Measurements from ENCODE around the gene PTMS.

Gene PTMS

GRCh38 chr12:6787309-6787708 is 21.1 kb downstream of the PTMS start:
- DNase-seq (ENCODE audit: low spot score): no peak
- no peak for FAIRE-seq

GRCh38 chr12:6788972-6789924 is 23.1 kb downstream of the PTMS start, which contains the start of gene CD4:
CD4 (plus strand) TSS chr12:6789528; CDS start chr12:6800139, 10,611 bp downstream.
- DNase-seq (ENCODE audit: low spot score) (no peak), FAIRE-seq (no peak)

- no peak for DNase-seq (ENCODE audit: low spot score)
- no peak for FAIRE-seq
Observed at GRCh38 chr12:6790496-6791150, 24.5 kb downstream of the PTMS start.

DNA sequence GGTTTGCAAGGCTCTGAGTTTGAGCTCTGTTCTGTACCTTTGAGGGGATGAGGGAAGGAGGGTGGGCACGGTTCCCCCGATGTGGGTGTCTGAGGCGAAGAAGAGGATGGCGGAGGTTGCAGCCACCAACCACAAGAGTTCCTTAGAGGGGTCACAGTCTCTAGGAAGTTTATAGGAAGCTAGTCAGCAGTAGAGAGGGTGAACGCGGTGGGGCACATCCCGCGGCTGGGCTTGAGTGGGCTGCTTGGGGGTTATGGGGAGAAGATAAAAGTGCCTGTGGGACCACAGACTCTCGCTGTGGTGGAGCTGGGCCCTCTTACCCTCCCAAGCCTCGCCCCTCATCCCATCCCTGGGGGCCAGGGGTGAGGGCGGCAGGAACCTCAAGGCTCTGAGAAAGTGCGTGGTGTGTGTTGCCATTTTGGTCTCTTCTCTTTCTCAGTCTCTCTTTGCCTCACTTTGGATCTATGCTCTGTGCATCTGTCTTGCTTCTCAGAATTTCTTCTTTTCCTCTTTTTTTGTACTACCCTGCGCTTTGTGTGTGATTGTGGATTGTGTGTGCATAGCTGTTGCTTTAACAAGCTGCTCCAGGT is 25.9 kb downstream of the PTMS start:
- FAIRE-seq: no peak
- no peak for DNase-seq (ENCODE audit: low spot score)

GRCh38 chr12:6792522-6793201 is 26.5 kb downstream of the PTMS start:
- FAIRE-seq: peak; percentile 50

GRCh38 chr12:6795088-6795487 is 28.9 kb downstream of the PTMS start:
- no peak for DNase-seq (ENCODE audit: low spot score)

More at GRCh38 chr12:6792522-6793201, 26.5 kb downstream of the PTMS start:
- no peak for DNase-seq (ENCODE audit: low spot score)

DNA sequence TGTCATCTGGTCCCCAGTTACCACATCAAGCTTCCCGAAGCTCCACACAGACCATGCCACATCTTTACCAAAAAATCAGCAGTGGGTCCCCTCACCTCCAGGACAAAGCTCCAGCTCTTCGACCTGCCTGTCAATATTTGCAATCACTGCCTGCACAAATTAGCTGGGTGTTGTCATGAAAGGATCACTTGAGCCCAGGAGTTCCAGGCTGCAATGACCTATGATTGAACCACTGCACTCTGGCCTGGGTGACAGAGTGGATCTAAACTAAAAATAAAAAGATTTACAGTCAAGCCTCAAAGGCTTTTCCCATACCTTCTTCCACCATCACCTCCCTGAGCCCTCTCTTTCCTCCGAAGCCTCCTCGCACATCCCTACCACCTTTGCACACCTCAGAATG is 30.4 kb downstream of the PTMS start:
- no peak for FAIRE-seq

More at GRCh38 chr12:6795088-6795487, 28.9 kb downstream of the PTMS start:
- FAIRE-seq: no peak

GRCh38 chr12:6799147-6799546 is 33.0 kb downstream of the PTMS start:
- no peak for DNase-seq (ENCODE audit: low spot score)
- no peak for FAIRE-seq

More for the DNA sequence above, 30.4 kb downstream of the PTMS start:
- no peak for DNase-seq (ENCODE audit: low spot score)

DNA sequence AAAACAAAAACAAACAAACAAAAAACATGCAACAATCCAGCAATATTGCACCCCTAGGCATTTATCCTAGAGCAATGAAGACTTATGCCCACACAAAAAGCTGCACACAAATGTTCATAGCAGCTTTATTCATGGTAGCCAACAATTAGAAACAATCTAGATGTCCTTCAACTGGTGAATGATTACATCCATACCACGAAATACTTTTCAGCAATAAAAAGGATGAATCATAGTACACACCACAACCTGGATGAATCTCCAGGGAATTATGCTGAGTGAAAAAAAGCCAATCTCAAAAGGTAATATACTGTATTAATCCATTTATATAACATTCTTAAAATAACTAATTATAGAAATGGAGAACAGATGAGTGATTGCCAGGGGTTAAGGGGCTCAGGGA is 41.0 kb downstream of the PTMS start:
- FAIRE-seq (no peak), DNase-seq (ENCODE audit: low spot score) (no peak)

GRCh38 chr12:6809056-6809455 is 42.9 kb downstream of the PTMS start:
- FAIRE-seq (no peak), DNase-seq (ENCODE audit: low spot score) (no peak)

- no peak for DNase-seq (ENCODE audit: low spot score)
- FAIRE-seq: peak; percentile 69
Observed at GRCh38 chr12:6810758-6811157, 44.6 kb downstream of the PTMS start.

DNA sequence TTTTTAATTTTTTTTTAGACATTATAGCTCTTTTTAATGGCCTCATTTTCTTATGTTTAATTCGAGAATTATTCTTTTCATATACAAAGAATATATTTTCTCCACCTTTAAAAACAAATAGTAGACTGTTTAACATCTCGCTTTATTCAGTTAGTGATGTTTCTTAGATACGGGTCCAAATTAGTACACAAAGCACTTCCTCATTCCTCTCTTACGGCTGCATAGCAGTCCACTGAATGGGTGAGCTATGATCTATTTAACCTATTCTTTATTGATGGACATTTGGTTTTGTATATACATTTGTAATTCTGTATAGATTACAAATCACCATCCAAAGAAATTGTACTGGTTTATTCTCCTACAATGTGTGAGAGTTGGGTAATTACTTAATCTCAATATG is 47.2 kb downstream of the PTMS start:
- FAIRE-seq (no peak), DNase-seq (ENCODE audit: low spot score) (no peak)

DNA sequence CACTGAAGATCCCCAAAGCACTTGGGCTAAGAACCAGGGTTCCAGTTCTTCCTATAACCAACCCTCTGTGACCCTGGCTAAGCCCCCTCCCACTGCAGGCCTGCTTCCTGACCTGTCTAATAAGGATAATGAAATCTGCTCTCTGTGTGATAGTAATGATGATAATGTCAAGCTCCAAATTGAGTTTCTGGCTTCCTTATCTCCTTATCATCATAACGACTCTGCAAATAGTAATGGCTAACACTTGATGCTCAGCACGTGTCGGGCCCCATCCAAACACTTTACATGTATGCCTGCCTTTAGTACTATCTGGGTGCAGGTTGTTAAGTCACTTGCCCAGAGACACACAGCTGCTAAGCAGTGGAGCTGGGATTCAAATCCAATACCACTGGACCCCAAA is 50.4 kb downstream of the PTMS start:
- FAIRE-seq: peak; percentile 35

GRCh38 chr12:6817098-6817497 is 50.9 kb downstream of the PTMS start:
- DNase-seq (ENCODE audit: low spot score) (no peak), FAIRE-seq (no peak)

More for the DNA sequence above, 50.4 kb downstream of the PTMS start:
- no peak for DNase-seq (ENCODE audit: low spot score)

DNA sequence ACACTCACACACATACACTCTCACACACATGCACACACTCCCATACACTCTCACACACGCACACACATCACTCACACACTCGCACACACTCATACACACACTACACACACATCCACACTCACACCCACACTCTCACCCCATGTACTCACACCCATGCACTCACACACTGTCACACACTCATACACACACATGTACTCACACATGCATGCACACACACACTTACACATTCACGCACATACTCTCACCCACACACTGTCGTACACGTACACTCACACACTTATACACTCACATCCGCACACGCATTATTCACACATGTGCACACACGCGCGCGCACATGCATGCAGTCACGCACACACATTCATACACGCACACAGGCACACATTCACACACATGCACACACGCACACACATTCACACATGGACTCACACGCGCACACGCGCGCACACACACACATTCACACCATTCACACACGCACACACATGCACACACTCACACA is 51.5 kb downstream of the PTMS start:
- no peak for DNase-seq (ENCODE audit: low spot score)
- FAIRE-seq: peak; percentile 100

GRCh38 chr12:6818222-6818621 is 52.1 kb downstream of the PTMS start:
- peak; percentile 5 for FAIRE-seq
- DNase-seq (ENCODE audit: low spot score): no peak

- FAIRE-seq (peak; percentile 63), DNase-seq (ENCODE audit: low spot score) (no peak)
Observed at GRCh38 chr12:6818645-6819044, 52.5 kb downstream of the PTMS start.

- FAIRE-seq: no peak
- DNase-seq (ENCODE audit: low spot score): no peak
Observed at GRCh38 chr12:6819106-6820030, 53.2 kb downstream of the PTMS start.

GRCh38 chr12:6820166-6820565 is 54.0 kb downstream of the PTMS start:
- FAIRE-seq (no peak), DNase-seq (ENCODE audit: low spot score) (no peak)

All from urothelium cell line (cell line).